ENCODE data around the gene SMG1. TPM values are rescaled to one million over a fixed set of nuclear protein-coding genes. Genes with fewer than 3 reads are reported as not detected.

SMG1 gene
- 89.4 and 92.5 TPM in 2 replicates for total RNA-seq

DNA sequence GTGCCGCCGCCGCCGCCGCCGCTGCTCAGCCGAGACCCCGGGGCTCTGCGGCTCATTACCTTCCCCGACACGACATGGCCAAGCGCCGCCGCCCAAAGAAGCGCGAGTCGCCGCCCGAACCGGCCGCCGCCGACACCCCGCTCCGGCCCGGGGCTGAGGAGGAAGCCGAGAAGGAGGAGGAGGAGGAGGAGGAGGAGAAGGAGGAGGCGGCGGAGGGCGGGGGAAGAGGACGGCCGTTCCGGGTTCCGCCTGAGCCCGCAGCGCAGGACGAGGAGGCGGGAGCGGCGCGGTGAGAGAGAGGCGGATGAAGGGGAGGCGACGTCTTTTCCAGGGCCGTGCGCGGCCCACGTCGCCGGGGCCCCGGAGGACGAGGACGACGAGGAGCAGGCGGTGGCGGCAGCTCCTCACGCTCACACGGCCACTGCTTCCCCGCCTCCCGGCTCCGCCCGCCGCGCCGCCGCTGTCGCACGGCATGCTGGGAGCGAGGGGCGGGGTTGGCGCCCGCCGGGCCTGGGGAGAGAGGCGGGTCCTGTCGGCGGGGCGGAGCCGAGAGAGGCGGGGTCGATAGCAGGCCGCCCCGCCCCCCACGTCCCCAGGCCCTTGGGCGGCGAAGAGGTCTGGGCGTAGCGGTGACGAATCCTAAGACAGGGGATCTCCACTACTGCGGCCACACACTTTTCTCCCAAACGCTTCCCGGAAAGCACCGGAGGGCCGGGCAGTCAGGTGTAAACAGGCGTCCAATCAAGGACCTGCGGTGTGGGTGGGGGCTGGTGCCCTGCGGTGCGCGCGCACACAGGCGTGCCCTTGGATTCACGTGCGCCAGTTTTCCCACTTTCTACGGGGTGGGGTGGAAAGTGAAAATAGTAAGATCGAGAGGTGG lies at the start of gene SMG1:
TSS of gene SMG1 (minus strand) at position 423 of the 880 bp plus-strand sequence. CDS start at position 56, 367 bp downstream.

DNA sequence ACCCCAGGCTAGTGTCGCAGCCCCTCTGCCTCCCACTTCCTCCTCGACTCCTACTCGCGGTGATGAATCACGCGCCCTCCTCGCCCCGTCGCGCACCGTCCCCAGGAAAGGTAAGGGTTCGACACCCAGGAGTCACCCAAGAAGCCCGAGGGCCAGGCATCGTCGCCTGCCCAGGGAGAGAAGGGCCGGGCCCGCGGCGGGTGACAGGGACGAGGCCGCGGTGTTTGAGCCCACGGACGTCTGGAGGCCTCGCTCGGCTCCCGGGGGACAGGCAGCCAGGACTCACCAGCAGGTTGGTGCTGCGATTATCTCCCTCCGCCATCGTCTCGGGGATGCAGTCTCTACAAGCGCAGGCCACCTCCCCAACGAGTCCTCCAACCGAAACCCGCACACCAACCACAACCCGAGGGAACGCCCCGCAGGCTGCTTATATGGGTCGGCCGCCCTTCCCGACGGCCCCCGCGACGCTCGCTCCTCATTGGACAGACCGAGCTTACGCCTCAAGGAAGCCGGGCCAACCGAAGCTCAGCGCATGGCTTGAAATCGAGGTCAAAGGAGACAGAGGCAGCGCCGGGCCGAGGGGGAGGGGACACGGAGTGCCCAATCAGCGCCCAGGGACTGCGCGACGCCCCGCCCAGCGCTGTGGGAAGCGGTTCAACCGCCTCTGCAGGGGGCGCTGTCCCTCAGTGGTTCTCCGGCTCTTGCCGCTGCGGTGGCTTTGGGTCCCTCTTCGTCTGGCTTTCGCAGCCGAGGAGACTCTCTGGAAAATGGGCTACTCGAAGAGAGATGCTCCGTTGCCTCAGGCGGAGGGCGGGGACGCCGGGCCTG lies 124.8 kb downstream of the SMG1 start, which contains the start of gene ARL6IP1:
TSS of gene ARL6IP1 (minus strand) at position 405 of the 828 bp plus-strand sequence. CDS start at position 322, 83 bp downstream.

GRCh38 chr16:18789850-18790706 lies 136.1 kb downstream of the SMG1 start, which contains the start of gene RPS15A:
Gene RPS15A (minus strand): TSS chr16:18790334. CDS start chr16:18789113, 1,221 bp downstream.

Other genes starting within 250 kb of the SMG1 start
- 1,572 and 2,129 TPM in 2 replicates for gene RPS15A, start 136.1 kb downstream of the SMG1 start, total RNA-seq
- 412 and 762 TPM in 2 replicates for gene ARL6IP1, start 124.9 kb downstream of the SMG1 start, total RNA-seq
- 0.50 and 0.89 TPM in 2 replicates for gene TMC7, start 57.5 kb upstream of the SMG1 start, total RNA-seq
- gene COQ7, start 141.2 kb upstream of the SMG1 start, total RNA-seq = 21.1 and 25.7 TPM in 2 replicates
- 43.4 and 50.7 TPM in 2 replicates for gene ITPRIPL2, start 187.6 kb upstream of the SMG1 start, total RNA-seq
- under 0.01 and 0.12 TPM in 2 replicates for gene SYT17, start 241.8 kb upstream of the SMG1 start, total RNA-seq